GM18909 (cell line): Measurements from ENCODE around the gene TBL1Y.

ENCODE experiments used
- ATAC-seq: cut with Tn5 transposase; IDR thresholded peaks from one replicate; pipeline ENCODE4 v1.9.1; 2021; ENCODE audit warnings: mild to moderate bottlenecking; ENCODE audit not compliant: unreplicated experiment, poor library complexity

The TBL1Y gene

DNA sequence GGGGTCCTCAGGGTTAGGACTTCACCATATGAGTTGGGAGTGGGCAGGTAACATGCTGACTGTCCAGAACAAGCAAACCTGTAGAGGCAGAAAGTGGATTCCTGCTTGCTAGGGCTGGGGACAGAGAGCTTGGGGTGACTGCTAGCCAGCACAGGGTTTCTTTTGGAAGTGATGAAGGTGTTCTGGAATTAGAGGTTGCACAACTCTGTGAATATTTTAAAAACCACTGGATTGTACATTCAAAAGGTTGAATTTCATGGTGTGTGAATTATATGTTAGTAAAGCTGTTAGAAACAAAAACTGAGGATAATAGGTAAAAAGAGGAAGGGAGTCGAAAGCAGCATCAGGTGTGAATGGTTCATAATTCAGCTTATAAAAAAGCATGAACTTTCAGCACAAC, 57.7 kb downstream of the TBL1Y start:
- no peak for ATAC-seq

- ATAC-seq, result no peak
Measured at GRCh38 chrY:6972271-6972887, 61.9 kb downstream of the TBL1Y start.

DNA sequence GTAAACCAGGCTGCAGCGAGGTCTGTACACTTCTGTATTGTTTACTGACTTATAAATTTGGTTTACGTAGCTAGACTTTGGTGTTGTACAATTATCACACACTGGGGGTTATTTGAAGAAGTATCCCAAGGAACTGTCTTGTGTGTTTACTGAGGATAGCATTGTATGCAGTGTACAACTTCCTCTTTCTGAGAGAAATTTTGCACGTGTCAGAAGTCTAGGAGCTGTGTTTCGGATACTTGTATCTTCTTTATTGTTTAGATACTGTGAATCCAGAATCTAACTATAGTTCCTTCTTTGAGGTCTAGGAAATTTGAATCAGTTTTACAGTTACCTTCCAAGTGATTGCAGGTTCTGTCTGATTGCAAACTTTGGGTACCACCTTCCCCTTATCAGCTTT, 64.5 kb downstream of the TBL1Y start:
- no peak for ATAC-seq

DNA sequence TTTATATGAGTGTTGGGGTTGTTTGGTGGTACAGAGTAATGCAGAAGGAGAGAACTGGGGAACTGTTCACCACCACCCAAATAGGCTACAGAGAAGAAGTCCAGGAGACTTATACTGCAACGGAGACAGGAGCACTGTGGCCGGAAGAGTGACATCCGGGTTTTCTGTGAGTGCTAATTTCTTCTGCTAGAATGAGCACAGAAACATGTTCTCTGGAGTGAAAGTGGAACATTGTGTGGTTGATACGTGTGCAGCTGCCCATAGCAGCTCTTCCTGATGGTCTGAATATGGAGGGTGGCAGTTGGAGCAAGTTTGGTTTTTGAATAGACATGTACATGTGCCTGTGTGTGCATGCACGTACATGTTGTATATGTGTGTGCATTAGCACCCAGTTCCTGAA, 67.3 kb downstream of the TBL1Y start:
- no peak for ATAC-seq

DNA sequence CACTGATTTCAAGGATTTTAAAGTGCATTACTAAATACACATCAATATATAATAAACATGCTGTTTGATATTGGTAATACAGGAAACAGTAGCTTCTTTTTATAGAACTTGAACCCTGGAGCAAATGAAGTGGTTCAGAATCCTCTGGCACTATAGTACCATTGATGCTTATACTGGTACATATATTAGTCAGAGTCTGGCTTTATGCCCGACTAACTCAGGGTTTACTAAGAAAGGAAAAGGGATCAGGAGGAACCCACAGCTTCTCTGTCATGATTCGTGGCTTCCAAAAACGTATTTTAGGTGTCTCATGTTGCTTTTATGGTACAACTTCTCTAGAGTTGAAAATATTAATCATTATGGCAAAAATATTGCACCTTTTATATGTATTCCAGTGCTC, 72.7 kb downstream of the TBL1Y start:
- no peak for ATAC-seq

DNA sequence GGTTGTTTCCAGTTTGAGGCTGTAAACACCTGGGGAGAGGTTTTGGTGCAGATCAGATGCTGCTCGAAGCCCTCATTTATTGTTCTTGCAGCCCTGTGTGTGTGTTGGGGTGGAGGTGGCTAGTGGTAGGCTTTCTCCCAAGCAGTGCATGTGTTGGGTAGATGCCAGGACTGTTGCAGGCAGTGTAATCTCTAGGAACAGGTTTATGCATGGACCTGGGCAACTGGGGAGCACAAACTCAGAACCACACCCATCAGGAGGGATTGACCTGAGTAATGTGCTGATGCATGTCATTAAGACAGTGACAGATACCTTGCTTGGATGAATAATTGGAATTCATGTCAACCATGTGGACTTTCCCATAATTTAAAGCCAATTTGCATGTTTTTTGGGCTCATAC, 77.3 kb downstream of the TBL1Y start:
- ATAC-seq, result no peak

GRCh38 chrY:6989886-6990620, 79.6 kb downstream of the TBL1Y start:
- no peak for ATAC-seq

GRCh38 chrY:6992041-6992440, 81.5 kb downstream of the TBL1Y start:
- ATAC-seq, result no peak

DNA sequence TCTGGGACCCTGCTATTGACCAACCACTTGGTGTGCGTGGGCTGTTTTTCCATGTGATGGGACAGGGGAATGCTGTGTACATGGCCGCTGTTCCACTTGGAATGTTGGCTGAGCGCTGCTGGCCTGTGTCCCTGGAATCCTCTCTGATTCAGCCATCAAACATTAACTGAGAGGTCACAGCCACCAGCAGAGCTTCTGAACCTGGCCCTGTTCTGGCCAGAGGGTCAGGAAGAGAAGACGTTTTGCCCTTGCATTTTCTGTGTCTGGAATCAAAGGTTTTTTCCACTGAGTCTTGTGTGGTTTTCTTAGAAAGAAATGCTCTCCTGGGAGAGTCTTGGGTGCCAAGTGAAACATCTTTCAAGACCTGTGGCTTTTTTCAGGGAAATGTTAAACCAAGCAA, 85.5 kb downstream of the TBL1Y start:
- ATAC-seq, result no peak

DNA sequence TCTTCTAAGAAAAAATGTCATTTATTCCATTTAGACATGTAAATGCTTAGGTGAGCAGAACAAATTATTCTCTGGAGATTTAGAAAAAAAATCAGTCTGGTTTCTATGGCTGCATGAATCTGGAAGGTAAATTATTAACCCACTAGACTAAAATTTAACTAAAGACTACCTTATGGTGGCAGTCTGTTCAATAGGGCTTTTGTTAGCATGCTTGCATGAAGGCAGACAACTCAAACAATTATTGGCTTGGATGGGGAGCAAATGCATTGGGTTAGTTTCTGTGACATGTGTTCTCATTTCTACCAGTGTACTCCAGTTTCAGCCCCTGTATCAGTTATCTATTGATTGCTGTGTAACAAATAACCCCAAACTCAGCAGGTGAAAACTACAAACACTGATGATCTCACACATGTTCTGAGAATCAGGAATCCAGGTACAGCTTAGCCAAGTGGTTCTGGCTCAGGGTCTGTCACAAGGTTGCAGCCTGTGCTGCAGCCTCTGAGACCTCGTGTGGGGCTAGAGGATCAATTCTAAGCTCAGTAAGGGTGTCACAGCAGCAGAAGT, 87.1 kb downstream of the TBL1Y start:
- ATAC-seq, result no peak

GRCh38 chrY:6999905-7000304, 89.4 kb downstream of the TBL1Y start:
- no peak for ATAC-seq

GRCh38 chrY:7002581-7002980, 92.1 kb downstream of the TBL1Y start:
- ATAC-seq, result no peak

DNA sequence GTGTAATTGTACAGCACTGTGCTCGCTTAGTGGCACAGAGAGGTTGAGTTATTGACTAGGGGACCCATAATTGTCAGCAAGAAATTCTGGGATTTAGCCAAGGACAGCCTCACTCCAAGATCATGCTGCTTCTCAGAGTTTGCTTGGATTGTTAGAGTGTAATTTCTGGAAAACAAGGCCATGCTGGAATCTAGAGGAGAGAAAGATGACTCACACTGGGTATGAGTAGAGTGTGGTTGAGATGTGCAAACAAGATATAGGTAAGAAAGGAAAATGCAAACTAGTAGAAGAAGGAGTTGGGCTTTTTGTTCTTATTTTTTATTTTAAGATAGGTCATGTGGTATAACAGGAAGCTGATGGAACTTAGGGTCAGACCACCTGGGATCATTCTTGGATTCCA, 97.4 kb downstream of the TBL1Y start:
- ATAC-seq, result no peak

DNA sequence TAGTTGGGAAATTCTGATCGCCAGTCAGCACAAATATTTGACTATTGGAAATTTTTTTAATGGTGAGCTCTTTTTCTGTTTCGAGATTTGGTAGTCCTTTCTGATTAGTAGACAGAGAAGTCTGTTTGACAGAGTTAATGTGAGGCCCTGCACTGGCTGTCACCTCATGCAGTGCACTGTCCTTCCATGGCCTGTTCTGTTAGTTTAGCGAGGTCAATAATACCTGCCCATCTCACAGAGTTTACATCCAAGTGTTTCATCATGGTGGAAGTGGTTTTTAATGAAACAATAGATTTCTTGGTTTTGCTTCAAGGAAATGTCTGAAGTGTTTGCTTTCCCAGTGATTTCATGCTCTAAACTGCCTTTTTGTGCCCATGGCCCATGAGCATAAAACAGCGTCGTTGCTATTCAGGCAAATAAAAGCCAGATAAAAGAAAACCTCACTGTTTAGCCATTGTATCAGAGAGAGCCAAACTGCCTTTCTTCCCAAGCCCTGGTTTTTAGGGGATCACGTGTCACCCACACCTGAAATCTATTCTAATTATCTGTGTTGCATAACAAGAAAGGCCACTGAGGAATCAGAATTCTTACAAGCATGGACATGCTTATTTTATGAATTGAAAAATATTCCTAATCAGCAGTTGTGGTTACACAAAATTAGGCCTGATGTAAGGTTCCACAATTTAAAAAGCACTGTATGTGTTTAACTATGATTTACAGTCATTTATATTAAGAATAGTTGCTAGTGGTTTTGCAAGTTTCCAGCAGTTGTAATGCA, 98.3 kb downstream of the TBL1Y start:
- no peak for ATAC-seq

- ATAC-seq, result no peak
Measured at GRCh38 chrY:7013051-7013450, 102.6 kb downstream of the TBL1Y start.

DNA sequence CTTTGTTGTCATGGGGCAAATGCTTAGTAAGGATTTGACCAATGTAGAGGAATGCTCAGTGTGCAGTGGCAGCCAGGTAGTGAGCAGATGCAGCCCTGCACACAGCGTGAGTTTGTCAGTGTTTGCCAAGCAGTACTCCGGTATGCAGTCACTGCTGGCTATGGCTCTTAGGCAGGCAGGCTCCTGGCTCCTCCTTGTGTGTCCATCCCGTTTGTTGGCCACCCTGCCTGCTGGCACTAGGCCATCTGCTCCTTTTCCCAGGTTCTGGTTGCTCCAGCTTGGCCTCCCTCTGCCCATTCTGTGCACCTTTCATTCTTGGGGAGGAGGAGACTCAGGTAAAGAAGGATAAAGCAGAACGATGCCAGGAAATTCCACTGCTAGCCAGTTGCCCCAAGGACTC, 106.0 kb downstream of the TBL1Y start:
- no peak for ATAC-seq

DNA sequence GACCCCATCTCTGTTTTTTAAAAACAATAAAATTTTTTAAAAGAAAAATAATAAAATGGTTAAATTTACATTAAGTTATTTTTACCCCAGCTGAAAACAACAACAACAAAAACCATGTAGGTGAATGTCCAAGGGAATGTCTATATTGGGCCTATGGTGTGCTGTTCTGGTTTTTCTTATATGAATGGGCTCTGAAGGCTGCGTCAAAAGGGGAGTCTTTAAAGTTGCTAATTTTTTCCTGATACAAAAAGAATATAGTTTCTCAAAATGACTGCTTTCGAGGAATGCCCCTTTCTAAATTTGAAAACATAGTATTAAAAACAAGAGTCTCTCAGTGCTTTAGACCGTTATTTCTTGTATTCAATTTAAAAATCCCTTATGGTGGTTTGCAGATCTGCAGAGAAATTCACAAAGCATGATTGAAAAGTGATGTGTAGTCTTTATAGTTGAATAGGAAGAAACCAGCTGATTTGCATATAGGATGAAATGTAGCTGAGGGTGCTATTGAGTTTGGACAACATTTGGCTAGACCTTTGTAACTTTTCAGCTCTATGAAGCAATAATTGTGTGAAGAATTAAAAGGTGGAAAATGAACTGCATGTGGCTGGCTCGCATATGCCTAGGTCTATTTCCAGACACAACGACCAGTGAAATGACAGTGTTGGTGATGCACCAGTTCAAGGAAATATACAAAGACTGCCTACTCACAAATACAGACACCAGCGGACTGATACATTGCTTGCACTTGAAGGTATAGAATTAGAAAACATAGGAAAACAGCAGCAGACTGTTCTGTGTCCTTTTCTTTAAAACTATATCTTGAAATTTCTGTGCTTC, 107.0 kb downstream of the TBL1Y start:
- no peak for ATAC-seq

- ATAC-seq, result no peak
Measured at GRCh38 chrY:7039037-7039436, 128.5 kb downstream of the TBL1Y start.

- no peak for ATAC-seq
Measured at GRCh38 chrY:7040662-7041061, 130.2 kb downstream of the TBL1Y start.

DNA sequence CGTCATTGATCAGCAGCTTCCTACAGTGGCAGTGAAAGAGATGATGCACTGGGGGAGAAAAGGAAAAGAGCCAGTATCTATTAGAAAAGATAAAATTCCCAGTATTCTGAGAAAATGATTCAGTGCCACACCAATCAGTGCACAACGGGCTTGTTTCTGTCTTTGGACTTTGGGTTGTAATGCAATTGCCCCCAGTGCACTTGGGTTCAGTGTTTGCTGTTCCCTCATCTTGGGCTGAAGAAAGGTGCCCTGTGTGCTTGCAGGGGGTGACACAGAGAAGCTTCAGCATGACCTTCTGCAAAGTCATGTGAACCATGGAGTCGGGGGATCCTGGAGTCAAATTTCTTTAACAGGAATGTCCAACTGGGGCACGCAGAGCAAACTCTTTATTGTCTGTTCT, 131.5 kb downstream of the TBL1Y start:
- no peak for ATAC-seq
